OCI-LY7 (cell line): ENCODE measurements around the gene CDH23. TPM values are rescaled to one million over a fixed set of nuclear protein-coding genes. Genes with fewer than 3 reads are reported as not detected.

ENCODE experiments used
- BruUV-seq: library from RNA; stranded (reverse); fragments of 400-500 nt; replicated peaks from 2 replicates; lab custom pipeline; 2021; lab: Mats Ljungman, UMichigan
- CTCF ChIA-PET: fragments of 300-600 bp; sonication (Branson Sonifier 250); formaldehyde crosslinking; loops from one replicate; lab custom pipeline; 2022; ENCODE audit warnings: antibody characterized with exemption; ENCODE audit not compliant: unreplicated experiment; lab: Charles Lee
- POLR2A ChIA-PET: fragments of 300-600 bp; sonication (Branson Sonifier 250); formaldehyde crosslinking; loops from one replicate; lab custom pipeline; 2022; ENCODE audit warnings: antibody characterized with exemption; lab: Charles Lee
- DNase-seq: peaks from one replicate; pipeline ENCODE4 v3.0.0-alpha.2; 2015; ENCODE audit warnings: low spot score
- H2AFZ ChIP-seq: fragments of 200-600 bp; sonication (generic), shearing (Covaris generic); 2 replicates; pipeline ENCODE4 v1.6.1; 2014; ENCODE audit warnings: mild to moderate bottlenecking, antibody characterized with exemption, low read length, moderate library complexity
- H3K27ac ChIP-seq: fragments of 200-600 bp; sonication (generic); 2 replicates; pipeline ENCODE4 v1.5.1; 2014; ENCODE audit warnings: mixed run types, low read depth, mild to moderate bottlenecking, moderate library complexity, low read length, inconsistent platforms; ENCODE audit not compliant: poor library complexity, severe bottlenecking
- H3K36me3 ChIP-seq: fragments of 200-600 bp; sonication (generic); 2 replicates; pipeline ENCODE4 v1.6.1; 2014; ENCODE audit warnings: mild to moderate bottlenecking, antibody characterized with exemption, low read length, moderate library complexity, mixed read lengths; ENCODE audit not compliant: insufficient read depth
- H3K4me1 ChIP-seq: fragments of 200-600 bp; sonication (generic); 2 replicates; pipeline ENCODE4 v1.5.1; 2014; ENCODE audit warnings: mild to moderate bottlenecking, low read length; ENCODE audit not compliant: insufficient read depth, poor library complexity, severe bottlenecking
- H3K4me2 ChIP-seq: fragments of 200-600 bp; sonication (generic); 2 replicates; pipeline ENCODE4 v1.6.1; 2014; ENCODE audit warnings: mild to moderate bottlenecking, low read length
- H3K4me3 ChIP-seq: fragments of 200-600 bp; sonication (generic); 2 replicates; pipeline ENCODE4 v1.5.1; 2014; ENCODE audit warnings: mild to moderate bottlenecking, low read depth, low read length; ENCODE audit not compliant: poor library complexity, severe bottlenecking
- H3K79me2 ChIP-seq: fragments of 200-600 bp; sonication (generic); 2 replicates; pipeline ENCODE4 v1.6.1; 2016; ENCODE audit warnings: low read depth, mild to moderate bottlenecking, low read length, moderate library complexity, mixed read lengths; ENCODE audit not compliant: insufficient read depth
- H3K9me2 ChIP-seq: fragments of 200-600 bp; sonication (generic); 2 replicates; pipeline ENCODE4 v1.6.1; 2016; ENCODE audit warnings: mild to moderate bottlenecking, low read length, mixed read lengths; ENCODE audit not compliant: insufficient read depth
- H3K9me3 ChIP-seq: fragments of 200-600 bp; sonication (generic); 2 replicates; pipeline ENCODE4 v1.6.1; 2014; ENCODE audit warnings: mild to moderate bottlenecking, mixed run types, low read length, mixed read lengths
- H4K20me1 ChIP-seq: fragments of 200-600 bp; sonication (generic); 2 replicates; pipeline ENCODE4 v1.6.1; 2014; ENCODE audit warnings: mild to moderate bottlenecking, antibody characterized with exemption, low read length, moderate library complexity, mixed read lengths; ENCODE audit not compliant: insufficient read depth
- CTCF ChIP-seq: fragments of 200-600 bp; sonication (generic); conservative IDR thresholded peaks from 2 replicates; pipeline ENCODE4 v1.5.1; 2014; ENCODE audit warnings: mild to moderate bottlenecking, antibody characterized with exemption, low read length, moderate library complexity, mixed read lengths
- EZH2phosphoT487 ChIP-seq: fragments of 200-600 bp; sonication (generic); IDR thresholded peaks from 2 replicates; pipeline ENCODE4 v1.6.1; 2018; ENCODE audit warnings: low read depth, borderline replicate concordance, mild to moderate bottlenecking, mixed run types, antibody characterized with exemption, low read length, moderate library complexity, mixed read lengths
- intact Hi-C: fragments of 100-400 bp; cut with micrococcal nuclease; formaldehyde crosslinking; loops from one replicate; pipeline ENCODE4 v1.10.0; 2022; ENCODE audit not compliant: unreplicated experiment
- total RNA-seq, 2 experiments: library from RNA; depleted of rRNA in 1 of 2; stranded (reverse); fragments of >200 nt in 1 of 2; shearing (Covaris generic) in 1 of 2; gene quantifications; 2 replicates each; pipeline ENCODE4 v1.2.3, GENCODE V29; 2014 to 2022

Gene CDH23
- total RNA-seq, 2 experiments from 2014 or later, result 0.92 to 9.9 TPM

DNA sequence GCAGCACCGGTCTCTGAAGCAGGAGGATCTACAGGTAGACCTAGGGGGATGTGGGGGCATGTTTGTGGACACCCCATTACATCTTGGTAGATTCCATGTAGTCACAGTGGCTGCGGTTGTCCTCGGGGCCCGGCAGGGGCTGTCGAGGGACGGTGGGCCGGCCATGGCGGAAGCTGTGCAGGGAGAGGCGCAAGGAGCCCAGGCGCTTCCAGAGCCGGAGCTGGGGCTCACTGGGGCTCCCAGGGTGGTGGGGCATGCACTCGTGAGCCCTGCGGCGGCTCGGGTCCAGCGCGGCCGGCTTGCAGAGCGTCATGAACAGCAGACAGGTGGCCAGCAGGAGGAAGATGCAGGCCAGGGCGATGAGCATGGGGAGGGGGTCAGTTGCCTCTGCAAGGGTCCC, 319.1 kb downstream of the CDH23 start:
- CTCF ChIA-PET, result no interaction called here
- Histone ChIP-seq H3K4me3 (no peak overlapping the region), H3K9me2 (no peaks in the 10 kb centered on the region), H3K9me3 (no peaks in the 10 kb centered on the region), H3K4me2 (no peak overlapping the region), H2AFZ (no peak overlapping the region), H4K20me1 (no peaks in the 10 kb centered on the region), H3K4me1 (peaks cover 33% of the 10 kb centered on the region), H3K79me2 (no peaks in the 10 kb centered on the region), H3K27ac (no peak overlapping the region), H3K36me3 (no peaks in the 10 kb centered on the region)
- TF ChIP-seq CTCF (no peak), EZH2phosphoT487 (no peak)
- intact Hi-C loops, result no loop called here
- POLR2A ChIA-PET, result interaction anchor here (1.3 kb wide), 1 partner anchor 17 kb away, joined by 3 read pairs; no protein-coding TSS in a partner anchor
- no TSS peak for BruUV-seq
- no peak for DNase-seq

DNA sequence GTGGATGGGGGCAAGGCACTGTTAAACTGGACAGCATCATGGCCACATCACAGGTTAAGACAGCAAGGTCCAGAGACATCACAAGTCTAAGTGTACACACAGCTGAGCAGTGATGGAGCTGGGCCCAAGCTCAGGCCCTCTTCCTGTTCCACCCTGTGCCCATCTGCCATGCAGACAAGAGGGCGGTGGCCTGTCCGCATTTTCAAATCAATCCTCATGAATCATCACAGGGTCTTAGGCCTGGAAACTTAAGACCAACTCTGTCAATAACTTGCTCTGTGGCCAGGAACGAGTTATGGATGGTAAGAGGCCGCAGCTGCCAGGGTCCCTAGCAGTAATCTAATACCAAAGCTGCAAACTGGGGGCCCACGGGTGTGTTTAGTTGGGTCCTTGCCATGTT, 319.7 kb downstream of the CDH23 start:
- H3K27ac ChIP-seq, result no peak overlapping the region
- no peak for DNase-seq
- H3K4me3 ChIP-seq, result no peak overlapping the region
- TF ChIP-seq CTCF (no peak), EZH2phosphoT487 (no peak)
- H3K36me3 ChIP-seq, result no peaks in the 10 kb centered on the region
- ChIA-PET POLR2A (no interaction called here), CTCF (interaction anchor here (0.6 to 1.4 kb wide), 2 partner anchors 9 to 68 kb away, joined by 5 read pairs; no protein-coding TSS in a partner anchor)
- no peak overlapping the region for H2AFZ ChIP-seq
- H4K20me1 ChIP-seq, result no peaks in the 10 kb centered on the region
- intact Hi-C loops, result no loop called here
- peaks cover 33% of the 10 kb centered on the region for H3K4me1 ChIP-seq
- BruUV-seq, result no TSS peak
- no peaks in the 10 kb centered on the region for H3K9me2 ChIP-seq
- no peak overlapping the region for H3K4me2 ChIP-seq
- H3K79me2 ChIP-seq, result no peaks in the 10 kb centered on the region
- H3K9me3 ChIP-seq, result no peaks in the 10 kb centered on the region

DNA sequence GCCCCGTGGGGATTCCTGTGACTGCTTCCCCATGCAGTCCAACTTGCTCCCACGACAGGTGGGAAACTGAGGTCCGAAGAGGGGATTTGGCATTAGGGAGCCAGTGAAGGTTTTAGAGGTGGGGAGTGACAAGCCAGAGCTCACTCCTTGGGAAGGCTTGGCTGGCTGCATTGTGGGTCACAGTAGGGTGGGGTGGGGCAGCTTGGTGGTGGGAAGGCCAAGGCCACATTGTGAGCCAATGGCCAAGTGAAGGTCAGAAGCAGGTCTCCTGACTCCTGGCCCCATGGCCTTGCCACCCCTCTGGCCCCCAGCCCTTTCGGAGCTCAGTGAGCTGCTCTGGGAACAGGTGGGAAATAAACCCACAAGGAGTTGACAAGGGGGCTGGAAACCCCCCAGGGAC, 320.3 kb downstream of the CDH23 start:
- Histone ChIP-seq H3K4me3 (no peak overlapping the region), H3K9me3 (no peaks in the 10 kb centered on the region), H2AFZ (no peak overlapping the region), H3K4me1 (peaks cover 33% of the 10 kb centered on the region), H3K27ac (no peak overlapping the region), H3K36me3 (no peaks in the 10 kb centered on the region), H3K4me2 (no peak overlapping the region), H4K20me1 (no peaks in the 10 kb centered on the region), H3K9me2 (no peaks in the 10 kb centered on the region), H3K79me2 (no peaks in the 10 kb centered on the region)
- POLR2A ChIA-PET, result no interaction called here
- no peak for TF ChIP-seq EZH2phosphoT487
- no peak for TF ChIP-seq CTCF
- DNase-seq, result no peak
- CTCF ChIA-PET, result interaction anchor here (0.6 to 1.4 kb wide), 3 partner anchors 9 to 120 kb away, joined by 3 to 5 read pairs (median 5); no protein-coding TSS in a partner anchor
- BruUV-seq, result no TSS peak
- intact Hi-C loops, result no loop called here
